Measurements from ENCODE around the gene SLC6A7. TPM values are rescaled to one million over a fixed set of nuclear protein-coding genes. Genes with fewer than 3 reads are reported as not detected.

The SLC6A7 gene
- total and polyA plus RNA-seq, 12 donors: not detected

DNA sequence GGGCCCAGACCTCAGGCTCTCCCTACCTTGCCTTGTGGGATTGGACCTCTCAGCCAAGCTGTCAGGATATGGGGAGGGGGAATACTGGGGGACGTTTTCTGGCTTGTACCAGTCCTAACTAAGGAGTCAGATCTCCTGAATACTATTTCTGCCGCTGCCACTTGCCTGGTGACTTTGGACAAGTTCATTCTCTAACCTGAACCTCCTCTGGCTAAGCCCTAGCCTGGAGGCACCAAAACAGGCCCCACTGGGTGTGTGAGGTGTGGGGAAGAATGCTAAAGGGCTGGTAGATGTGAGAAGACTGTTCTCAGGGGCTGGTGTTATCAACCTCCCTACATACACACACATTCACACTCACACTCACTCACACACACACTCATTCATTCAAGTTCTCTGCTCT is 1.1 kb downstream of the SLC6A7 start:
- TF ChIP-seq, protein P1, sequence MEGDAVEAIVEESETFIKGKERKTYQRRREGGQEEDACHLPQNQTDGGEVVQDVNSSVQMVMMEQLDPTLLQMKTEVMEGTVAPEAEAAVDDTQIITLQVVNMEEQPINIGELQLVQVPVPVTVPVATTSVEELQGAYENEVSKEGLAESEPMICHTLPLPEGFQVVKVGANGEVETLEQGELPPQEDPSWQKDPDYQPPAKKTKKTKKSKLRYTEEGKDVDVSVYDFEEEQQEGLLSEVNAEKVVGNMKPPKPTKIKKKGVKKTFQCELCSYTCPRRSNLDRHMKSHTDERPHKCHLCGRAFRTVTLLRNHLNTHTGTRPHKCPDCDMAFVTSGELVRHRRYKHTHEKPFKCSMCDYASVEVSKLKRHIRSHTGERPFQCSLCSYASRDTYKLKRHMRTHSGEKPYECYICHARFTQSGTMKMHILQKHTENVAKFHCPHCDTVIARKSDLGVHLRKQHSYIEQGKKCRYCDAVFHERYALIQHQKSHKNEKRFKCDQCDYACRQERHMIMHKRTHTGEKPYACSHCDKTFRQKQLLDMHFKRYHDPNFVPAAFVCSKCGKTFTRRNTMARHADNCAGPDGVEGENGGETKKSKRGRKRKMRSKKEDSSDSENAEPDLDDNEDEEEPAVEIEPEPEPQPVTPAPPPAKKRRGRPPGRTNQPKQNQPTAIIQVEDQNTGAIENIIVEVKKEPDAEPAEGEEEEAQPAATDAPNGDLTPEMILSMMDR (IDR thresholded peaks at IDR 0.05): no peak
- no peak for TF ChIP-seq POLR2A (IDR thresholded peaks at IDR 0.05)
- no peaks in the 10 kb centered on the region for H3K9me3 ChIP-seq (replicated peaks in 1 of 3)
- no peak for DNase-seq
- no peaks in the 10 kb centered on the region for H3K4me1 ChIP-seq (replicated peaks in 1 of 2)
- H3K4me3 ChIP-seq: no peak overlapping the region
- intact Hi-C loops (cut with DNase I): no loop called here
- H3K27ac ChIP-seq: no peak overlapping the region
- H3K36me3 ChIP-seq (replicated peaks in 1 of 2): no peaks in the 10 kb centered on the region
- peaks cover 23% of the 10 kb centered on the region for H3K27me3 ChIP-seq
- WGBS, 4 donors: 17 to 35% (median 32%) methylated on average over 2 of the region's 2 CpGs

GRCh38 chr5:150192462-150192861 is 2.6 kb downstream of the SLC6A7 start:
- Histone ChIP-seq H3K4me1 (replicated peaks in 1 of 2) (no peaks in the 10 kb centered on the region), H3K9me3 (replicated peaks in 1 of 3) (no peaks in the 10 kb centered on the region), H3K4me3 (no peak overlapping the region), H3K36me3 (replicated peaks in 1 of 2) (no peaks in the 10 kb centered on the region), H3K27me3 (peaks cover 23% of the 10 kb centered on the region), H3K27ac (no peak overlapping the region)
- DNase-seq: no peak
- WGBS, 4 donors: 59 to 76% (median 60%) methylated on average over 4 of the region's 4 CpGs; no CpG with 5 or more reads in 1 of the 4 donors
- no peak for TF ChIP-seq POLR2A (IDR thresholded peaks at IDR 0.05)
- TF ChIP-seq, protein P1 (IDR thresholded peaks at IDR 0.05): no peak
- intact Hi-C loops (cut with DNase I): no loop called here

GRCh38 chr5:150195736-150196485 is 6.0 kb downstream of the SLC6A7 start:
- Histone ChIP-seq H3K27ac (no peak overlapping the region), H3K27me3 (no peaks in the 10 kb centered on the region), H3K9me3 (replicated peaks in 1 of 3) (no peaks in the 10 kb centered on the region), H3K4me3 (no peak overlapping the region), H3K4me1 (replicated peaks in 1 of 2) (no peaks in the 10 kb centered on the region), H3K36me3 (replicated peaks in 1 of 2) (no peaks in the 10 kb centered on the region)
- DNase-seq: no peak
- 74 to 87% (median 79%) methylated on average over 9 of the region's 9 CpGs for WGBS, 4 donors
- TF ChIP-seq, protein P1 (IDR thresholded peaks at IDR 0.05): no peak
- no peak for TF ChIP-seq POLR2A (IDR thresholded peaks at IDR 0.05)
- intact Hi-C loops (cut with DNase I): no loop called here

DNA sequence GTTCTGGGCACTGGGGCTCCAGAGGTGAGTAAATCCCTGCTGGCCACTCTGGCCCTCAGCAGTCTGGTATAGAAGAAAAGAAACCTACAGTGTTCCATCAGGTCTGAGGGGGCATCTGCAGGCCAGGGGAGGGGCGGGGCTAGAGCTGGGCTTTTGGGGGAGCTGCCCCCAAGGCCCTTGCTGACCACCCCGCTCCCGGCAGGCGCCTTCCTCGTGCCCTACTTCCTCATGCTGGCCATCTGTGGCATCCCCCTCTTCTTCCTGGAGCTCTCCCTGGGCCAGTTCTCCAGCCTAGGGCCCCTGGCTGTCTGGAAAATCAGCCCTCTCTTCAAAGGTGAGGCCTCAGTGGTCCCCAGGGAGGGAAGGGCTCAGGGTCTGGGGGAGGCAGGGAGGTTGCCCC is 6.7 kb downstream of the SLC6A7 start:
- no peaks in the 10 kb centered on the region for H3K36me3 ChIP-seq (replicated peaks in 1 of 2)
- TF ChIP-seq, protein P1 (IDR thresholded peaks at IDR 0.05): no peak
- TF ChIP-seq POLR2A (IDR thresholded peaks at IDR 0.05): no peak
- intact Hi-C loops (cut with DNase I): no loop called here
- no peak overlapping the region for H3K27ac ChIP-seq
- WGBS, 4 donors: 53 to 89% (median 69%) methylated on average over 5 of the region's 5 CpGs; no CpG with 5 or more reads in 1 of the 4 donors
- no peaks in the 10 kb centered on the region for H3K9me3 ChIP-seq (replicated peaks in 1 of 3)
- no peak overlapping the region for H3K4me3 ChIP-seq
- no peaks in the 10 kb centered on the region for H3K4me1 ChIP-seq (replicated peaks in 1 of 2)
- DNase-seq: no peak
- H3K27me3 ChIP-seq: no peaks in the 10 kb centered on the region
